Stimulated activated CD8-positive, alpha-beta memory T cell treated with anti-CD3 and anti-CD28 coated beads, Interleukin-4, amount 100 ng/mL, for 1 hour (primary cell): ENCODE data around the gene SHB.
"Not testable (repeated sequence)": the region's sequence is repeated elsewhere in the genome, so short reads cannot be mapped to it uniquely, and the experiment has no call there.

Experiments
- DNase-seq, 2 donors: peaks; one replicate each; pipeline ENCODE4 v3.0.0-alpha.2; 2020; ENCODE audit warnings: low read depth in 2 of 2, low spot score in 1 of 2

SHB gene

GRCh38 chr9:37906312-37907239, 162.5 kb downstream of the SHB start:
- DNase-seq, result no peak

- no peak for DNase-seq
Measured at GRCh38 chr9:37905776-37906175, 163.3 kb downstream of the SHB start.

GRCh38 chr9:37905131-37905505, 163.9 kb downstream of the SHB start:
- DNase-seq, result no peak

- DNase-seq, result no peak
Measured at GRCh38 chr9:37904445-37905130, 164.4 kb downstream of the SHB start.

GRCh38 chr9:37903647-37904444, 165.2 kb downstream of the SHB start, which contains the start of gene SLC25A51:
TSS of gene SLC25A51 (minus strand) at chr9:37904127. CDS start at chr9:37888550, 15,577 bp downstream.
- peak; percentile 90 to 92 for DNase-seq

GRCh38 chr9:37902796-37903646, 166.0 kb downstream of the SHB start:
- DNase-seq, result no peak

- DNase-seq, result no peak
Measured at GRCh38 chr9:37902131-37902530, 166.9 kb downstream of the SHB start.

- no peak for DNase-seq
Measured at GRCh38 chr9:37899041-37899440, 170.0 kb downstream of the SHB start.

- no peak for DNase-seq
Measured at GRCh38 chr9:37897665-37898064, 171.4 kb downstream of the SHB start.

- DNase-seq, result no peak
Measured at GRCh38 chr9:37892063-37892462, 177.0 kb downstream of the SHB start.

- DNase-seq, result not testable (repeated sequence)
Measured at GRCh38 chr9:37891042-37891441, 178.0 kb downstream of the SHB start.

- DNase-seq, result no peak
Measured at GRCh38 chr9:37889536-37889935, 179.5 kb downstream of the SHB start.

GRCh38 chr9:37887977-37888583, 180.9 kb downstream of the SHB start:
- not testable (repeated sequence) for DNase-seq

- DNase-seq, result no peak
Measured at GRCh38 chr9:37880916-37881479, 188.0 kb downstream of the SHB start.

GRCh38 chr9:37876376-37876775, 192.7 kb downstream of the SHB start:
- DNase-seq, result no peak

GRCh38 chr9:37873955-37874354, 195.1 kb downstream of the SHB start:
- DNase-seq, result no peak

GRCh38 chr9:37870799-37871176, 198.2 kb downstream of the SHB start:
- DNase-seq, result no peak

GRCh38 chr9:37870081-37870798, 198.8 kb downstream of the SHB start:
- no peak for DNase-seq
